Hematopoietic multipotent progenitor cell treated with erythropoietin and hydrocortisone succinate and interleukin-3 and kit ligand, for 6 days (in vitro differentiated cells): ENCODE results near the gene ECSIT.
"Not testable (repeated sequence)": the region's sequence is repeated elsewhere in the genome, so short reads cannot be mapped to it uniquely, and the experiment has no call there.

Source experiments
- DNase-seq: peaks from one replicate; pipeline ENCODE4 v3.0.0-alpha.2; 2015

Gene ECSIT

GRCh38 chr19:11473725-11474124 lies 55.2 kb downstream of the ECSIT start:
- DNase-seq: no peak

DNA sequence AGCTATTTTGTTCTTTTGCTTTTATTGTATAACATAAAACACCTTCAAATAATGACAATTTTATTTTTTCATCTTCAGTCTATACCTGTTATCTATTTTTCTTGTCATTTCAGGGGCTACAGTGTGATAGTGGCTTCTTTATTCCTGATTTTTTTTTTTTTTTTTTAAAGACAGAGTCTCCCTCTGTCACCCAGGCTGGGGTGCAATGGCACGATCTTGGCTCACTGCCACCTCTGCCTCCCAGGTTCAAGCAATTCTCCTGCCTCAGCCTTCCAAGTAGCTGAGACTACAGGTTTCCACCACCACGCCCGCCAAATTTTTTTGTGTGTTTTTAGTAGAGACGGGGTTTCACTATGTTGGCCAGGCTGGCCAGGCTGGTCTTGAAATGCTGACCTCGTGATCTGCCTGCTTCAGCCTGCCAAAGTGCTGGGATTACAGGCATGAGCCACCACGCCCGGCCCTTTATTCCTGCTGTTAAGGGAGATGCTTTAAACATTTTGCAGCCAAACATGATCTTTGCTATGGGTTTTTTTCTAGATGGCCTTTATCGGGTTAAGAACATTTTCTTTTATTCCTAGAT lies 60.6 kb downstream of the ECSIT start:
- not testable (repeated sequence) for DNase-seq

- DNase-seq: no peak
Measured at GRCh38 chr19:11465600-11465999, 63.3 kb downstream of the ECSIT start.

- DNase-seq: no peak
Measured at GRCh38 chr19:11464333-11465265, 64.3 kb downstream of the ECSIT start.

DNA sequence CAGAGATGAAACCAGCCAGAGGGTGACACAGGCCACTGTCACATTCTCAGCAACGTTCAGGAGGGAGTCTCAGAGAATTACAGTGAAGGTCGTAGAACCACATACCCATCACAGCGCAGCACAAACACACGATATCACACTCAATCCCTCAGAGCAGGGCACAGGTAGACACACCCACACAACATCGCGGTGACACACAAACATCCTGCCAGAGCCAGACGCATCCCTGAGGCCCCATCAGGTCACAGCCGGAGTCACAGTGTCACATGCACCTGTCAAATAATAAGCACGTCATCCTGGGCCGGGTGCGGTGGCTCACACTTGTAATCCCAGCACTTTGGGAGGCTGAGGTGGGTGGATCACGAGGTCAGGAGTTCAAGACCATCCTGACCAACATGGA lies 65.5 kb downstream of the ECSIT start:
- DNase-seq: no peak

DNA sequence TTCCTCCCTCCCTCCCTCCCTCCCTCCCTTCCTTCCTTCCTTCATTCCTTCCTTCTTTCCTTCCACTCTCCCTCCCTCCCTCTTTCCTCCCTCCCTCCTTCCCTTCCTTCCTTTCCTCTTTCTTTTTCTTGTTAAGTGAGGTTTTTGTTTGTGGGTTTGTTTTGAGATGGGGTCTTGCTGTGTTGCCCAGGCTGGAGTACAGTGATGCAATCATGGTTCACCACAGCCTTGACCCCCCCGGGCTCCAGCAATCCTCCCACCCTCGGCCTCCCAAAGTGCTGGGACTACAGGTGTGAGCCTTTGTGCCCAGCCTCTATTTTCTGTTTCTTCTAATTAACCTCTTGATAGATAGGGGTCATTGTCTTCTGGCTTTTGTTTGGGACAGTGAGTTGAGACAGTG lies 67.5 kb downstream of the ECSIT start:
- no peak for DNase-seq

GRCh38 chr19:11460207-11460606 lies 68.7 kb downstream of the ECSIT start:
- DNase-seq: no peak

GRCh38 chr19:11458912-11459311 lies 70.0 kb downstream of the ECSIT start:
- not testable (repeated sequence) for DNase-seq

DNA sequence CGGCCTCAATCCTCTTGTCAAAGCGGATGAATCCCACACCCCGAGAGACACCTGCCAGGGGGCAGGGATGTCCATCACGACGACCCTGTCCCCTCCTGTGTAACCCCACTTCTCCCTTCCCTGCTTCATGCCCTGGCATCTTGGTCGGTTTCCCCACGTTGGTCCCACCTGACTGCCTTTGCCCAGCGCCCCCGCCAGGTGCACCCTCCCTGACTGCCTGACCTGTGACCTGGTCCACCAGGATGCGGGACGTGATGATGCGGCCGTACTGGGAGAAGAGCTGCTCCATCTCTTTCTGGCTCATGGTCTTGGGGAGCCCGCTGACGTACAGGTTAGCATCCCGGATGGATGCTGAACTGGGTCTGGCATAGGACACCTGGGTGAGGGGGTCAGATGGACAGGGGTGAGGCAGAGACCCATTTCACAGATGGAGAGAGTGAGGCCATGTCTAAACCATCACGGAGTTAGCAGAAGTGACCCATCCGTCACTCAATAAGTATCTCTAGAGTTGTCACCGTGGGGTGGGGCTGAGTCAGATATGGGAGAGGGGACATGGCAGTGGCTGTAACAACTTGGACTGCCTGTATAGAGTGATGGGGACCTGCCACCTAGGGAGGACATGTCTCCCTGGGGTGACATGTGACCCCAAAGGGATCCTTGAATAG lies 70.6 kb downstream of the ECSIT start:
- no peak for DNase-seq

DNA sequence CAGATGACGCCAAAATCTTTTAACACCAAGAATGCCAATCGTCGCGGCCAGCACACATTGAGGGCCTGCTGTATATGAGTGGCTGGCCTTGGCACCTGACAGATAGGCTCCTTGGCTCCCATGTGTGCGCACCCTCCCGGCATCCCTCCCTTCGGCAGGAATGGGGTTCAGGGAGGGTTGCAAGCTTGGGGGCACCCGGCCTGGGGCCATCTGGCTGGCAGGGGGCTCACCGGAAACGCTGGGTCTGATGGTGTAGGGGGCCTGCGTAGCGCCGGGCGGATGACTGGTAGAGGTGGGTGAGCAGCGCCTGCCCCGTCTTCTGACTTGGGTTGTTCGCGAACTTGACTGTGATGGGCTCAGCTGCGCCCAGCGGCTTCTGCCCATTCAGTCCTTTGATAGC lies 71.1 kb downstream of the ECSIT start:
- DNase-seq: no peak

- DNase-seq: no peak
Measured at GRCh38 chr19:11457115-11457514, 71.8 kb downstream of the ECSIT start.

DNA sequence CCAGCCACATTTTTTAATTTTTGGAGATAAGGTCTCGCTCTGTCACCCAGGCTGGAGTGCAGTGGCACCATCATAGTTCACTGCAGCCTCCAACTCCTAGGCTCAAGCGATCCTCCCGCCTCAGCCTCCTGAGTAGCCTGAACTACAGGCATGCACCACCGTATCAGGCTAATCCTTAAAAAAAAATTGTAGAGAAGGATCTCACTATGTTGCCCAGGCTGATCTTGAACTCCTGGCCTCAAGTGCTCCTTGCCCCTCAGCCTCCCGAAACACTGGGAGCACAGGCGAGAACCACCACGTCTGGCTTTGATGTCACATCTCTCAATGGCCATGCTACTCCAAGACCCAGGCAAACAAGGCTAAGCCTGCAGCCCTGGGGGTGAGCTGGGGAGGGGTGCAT lies 72.3 kb downstream of the ECSIT start:
- no peak for DNase-seq
